ENCODE data around the gene MDC1.

- no peak for TF ChIP-seq CTCF (IDR thresholded peaks at IDR 0.05; ENCODE audit: low read depth, low read length)
- TF ChIP-seq EZH2phosphoT487 (IDR thresholded peaks at IDR 0.05; ENCODE audit: low read depth): no peak
Measured at GRCh38 chr6:30726506-30727413, 9.7 kb upstream of the MDC1 start.

Data from OCI-LY3 (cell line).